Pancreas (tissue), 10 donors: ENCODE measurements around the gene DIP2C. TPM values are rescaled to one million over a fixed set of nuclear protein-coding genes. Genes with fewer than 3 reads are reported as not detected.
A peak's percentile ranks its signal among the peaks of the same experiment; 100 is the strongest.

ENCODE experiments used
- ATAC-seq, 4 donors: fragments of 200-7000 bp; cut with Tn5 transposase; one replicate each; pipeline versions ENCODE4 v1.8.0 to v1.9.1; 2020; ENCODE audit warnings: mild to moderate bottlenecking in 4 of 4, moderate library complexity in 4 of 4
- DNase-seq, 6 donors: peaks; one replicate each; pipeline ENCODE4 v3.0.0-alpha.2; 2020
- FAIRE-seq: peaks from 2 replicates; lab custom pipeline; 2012; peaks lifted over from hg19 to GRCh38; lab: Jason Lieb, UNC
- H3K27ac ChIP-seq, 4 donors: fragments of 200-600 bp; sonication (generic); 1 replicate in 3 of 4; 2 replicates in 1 of 4; pipeline versions ENCODE4 v1.5.0 to v1.8.0; 2020
- H3K27me3 ChIP-seq, 4 donors: fragments of 200-600 bp; one replicate each; pipeline ENCODE4 v1.8.0; 2021
- H3K36me3 ChIP-seq, 3 donors: fragments of 200-600 bp; sonication (generic) in 1 of 3; one replicate each; pipeline versions ENCODE4 v1.5.0 to v1.8.0; 2020 to 2021
- H3K4me1 ChIP-seq, 3 donors: fragments of 200-600 bp; one replicate each; pipeline ENCODE4 v1.8.0; 2021
- H3K4me3 ChIP-seq, 4 donors: fragments of 200-600 bp; sonication (generic) in 2 of 4; one replicate each; pipeline versions ENCODE4 v1.5.0 to v1.8.0; 2020 to 2021
- H3K9me3 ChIP-seq, 4 donors: fragments of 200-600 bp; one replicate each; pipeline ENCODE4 v1.8.0; 2021
- WGBS, 2 donors: extraction: QIAGEN DNeasy Blood & Tissue Kit; methylation state at CpG; one replicate each; pipeline ENCODE4 v1.1.7; 2013; 5-methylcytosine and 5-hydroxymethylcytosine counted together
- intact Hi-C, 3 donors: fragments of 100-400 bp; cut with DNase I; formaldehyde crosslinking; loops; one replicate each; pipeline versions ENCODE4 v1.11.1 to v1.14.2; 2022
- polyA plus RNA-seq, 2 donors: library from polyadenylated mRNA; stranded (reverse); fragments of 200-250 nt; gene quantifications; one replicate each; pipeline ENCODE4 v1.2.3, GENCODE V29; 2013
- total RNA-seq, 6 donors: library from RNA; stranded (reverse); fragmentation: NEBNext Ultra II Directional in 4 of 6; extraction: Animal tissue kit (Norgen Biotek cat#: 25700) in 4 of 6; gene quantifications; one replicate each; pipeline versions ENCODE4 v1.2.1 to v1.2.4, GENCODE V29; 2021 to 2023
- TF ChIP-seq, protein P1 (sequence below), 4 donors: fragments of 200-600 bp; sonication (generic) in 3 of 4; IDR thresholded peaks; one replicate each; pipeline versions ENCODE4 v1.5.0 to v1.8.0; 2021; ENCODE audit warnings: antibody characterized with exemption in 4 of 4
- donor health status: healthy with polysubstance abuse.
- donor health status: DM: no; HTN: no; CAD: no; lungs with moderate emphysema.
- donor health status: DM: no; HTN: no; CAD: no.
- donor health status: control.
- donor health status: control.
- donor health status: Bipolar disorder and iron deficiency.
- donor health status: DM: yes; HTN: yes; CAD: no.
- donor health status: DM: no; HTN: no; CAD: no.
- donor health status: DM: no; HTN: no; CAD: no.
- donor health status: DM: yes; HTN: yes; CAD: no.

The DIP2C gene
- total and polyA plus RNA-seq, 8 donors: 4.3 to 11.8 (median 7.3) TPM

DNA sequence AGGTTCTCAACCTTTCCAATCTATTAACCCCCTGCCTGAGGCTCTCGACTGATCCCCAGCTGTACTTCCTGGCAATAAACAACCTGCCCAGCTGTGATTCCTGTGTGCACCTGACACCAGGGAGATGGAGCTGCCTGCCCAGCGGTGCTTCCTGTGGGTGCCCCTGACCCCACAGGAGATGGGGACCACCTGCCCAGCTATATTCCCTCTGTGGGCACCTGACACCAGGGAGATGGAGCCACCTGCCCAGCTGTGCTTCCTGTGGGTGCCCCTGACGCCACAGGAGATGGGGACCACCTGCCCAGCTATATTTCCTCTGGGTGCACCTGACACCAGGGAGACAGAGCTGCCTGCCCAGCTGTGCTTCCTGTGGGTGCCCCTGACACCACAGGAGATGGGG, 184.0 kb downstream of the DIP2C start:
- no peaks in the 10 kb centered on the region for H3K27me3 ChIP-seq
- DNase-seq (peak in 3 of 6 donors; percentile 6 to 30 (median 8)), FAIRE-seq (no peak), ATAC-seq (peak in 2 of 4 donors; percentile 23 to 26)
- H3K4me1 ChIP-seq: no peaks in the 10 kb centered on the region
- no peak overlapping the region for H3K27ac ChIP-seq
- intact Hi-C loops: loop anchor here in 1 of 3 donors (10.0 kb wide), 1 partner anchor 269 kb away; no protein-coding TSS in a partner anchor
- no peaks in the 10 kb centered on the region for H3K9me3 ChIP-seq
- TF ChIP-seq, protein P1, sequence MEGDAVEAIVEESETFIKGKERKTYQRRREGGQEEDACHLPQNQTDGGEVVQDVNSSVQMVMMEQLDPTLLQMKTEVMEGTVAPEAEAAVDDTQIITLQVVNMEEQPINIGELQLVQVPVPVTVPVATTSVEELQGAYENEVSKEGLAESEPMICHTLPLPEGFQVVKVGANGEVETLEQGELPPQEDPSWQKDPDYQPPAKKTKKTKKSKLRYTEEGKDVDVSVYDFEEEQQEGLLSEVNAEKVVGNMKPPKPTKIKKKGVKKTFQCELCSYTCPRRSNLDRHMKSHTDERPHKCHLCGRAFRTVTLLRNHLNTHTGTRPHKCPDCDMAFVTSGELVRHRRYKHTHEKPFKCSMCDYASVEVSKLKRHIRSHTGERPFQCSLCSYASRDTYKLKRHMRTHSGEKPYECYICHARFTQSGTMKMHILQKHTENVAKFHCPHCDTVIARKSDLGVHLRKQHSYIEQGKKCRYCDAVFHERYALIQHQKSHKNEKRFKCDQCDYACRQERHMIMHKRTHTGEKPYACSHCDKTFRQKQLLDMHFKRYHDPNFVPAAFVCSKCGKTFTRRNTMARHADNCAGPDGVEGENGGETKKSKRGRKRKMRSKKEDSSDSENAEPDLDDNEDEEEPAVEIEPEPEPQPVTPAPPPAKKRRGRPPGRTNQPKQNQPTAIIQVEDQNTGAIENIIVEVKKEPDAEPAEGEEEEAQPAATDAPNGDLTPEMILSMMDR (IDR thresholded peaks at IDR 0.05): no peak
- 76% methylated on average over 3 of the region's 3 CpGs for WGBS, 2 donors
- no peak overlapping the region for H3K4me3 ChIP-seq
- no peaks in the 10 kb centered on the region for H3K36me3 ChIP-seq

DNA sequence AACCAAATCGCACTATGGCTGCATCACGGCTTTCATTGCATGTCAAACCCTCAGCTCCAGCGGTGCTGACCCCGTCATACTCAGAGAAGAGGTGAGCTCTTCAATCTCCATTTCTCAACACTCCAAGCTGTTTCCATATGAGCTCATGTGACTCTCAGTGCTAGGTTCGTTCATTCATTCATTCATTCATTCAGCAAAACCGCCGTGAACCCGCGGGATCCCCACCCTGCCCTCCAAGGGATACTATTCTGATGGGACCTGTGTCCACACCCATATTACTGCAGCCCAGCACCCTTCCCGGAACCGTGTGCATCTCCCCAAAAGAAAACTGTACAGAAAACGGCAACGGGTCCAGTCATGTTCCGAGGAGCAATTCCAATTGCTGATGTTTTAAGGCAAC, 184.7 kb downstream of the DIP2C start:
- no peaks in the 10 kb centered on the region for H3K27me3 ChIP-seq
- TF ChIP-seq, protein P1 (IDR thresholded peaks at IDR 0.05): no peak
- H3K27ac ChIP-seq: no peak overlapping the region
- ATAC-seq (no peak), DNase-seq (peak in 1 of 6 donors; percentile 7), FAIRE-seq (no peak)
- no peaks in the 10 kb centered on the region for H3K36me3 ChIP-seq
- no peaks in the 10 kb centered on the region for H3K9me3 ChIP-seq
- intact Hi-C loops: loop anchor here in 1 of 3 donors (10.0 kb wide), 1 partner anchor 270 kb away; no protein-coding TSS in a partner anchor
- H3K4me1 ChIP-seq: no peaks in the 10 kb centered on the region
- WGBS, 2 donors: 91 to 92% methylated on average over 14 of the region's 14 CpGs
- no peak overlapping the region for H3K4me3 ChIP-seq

DNA sequence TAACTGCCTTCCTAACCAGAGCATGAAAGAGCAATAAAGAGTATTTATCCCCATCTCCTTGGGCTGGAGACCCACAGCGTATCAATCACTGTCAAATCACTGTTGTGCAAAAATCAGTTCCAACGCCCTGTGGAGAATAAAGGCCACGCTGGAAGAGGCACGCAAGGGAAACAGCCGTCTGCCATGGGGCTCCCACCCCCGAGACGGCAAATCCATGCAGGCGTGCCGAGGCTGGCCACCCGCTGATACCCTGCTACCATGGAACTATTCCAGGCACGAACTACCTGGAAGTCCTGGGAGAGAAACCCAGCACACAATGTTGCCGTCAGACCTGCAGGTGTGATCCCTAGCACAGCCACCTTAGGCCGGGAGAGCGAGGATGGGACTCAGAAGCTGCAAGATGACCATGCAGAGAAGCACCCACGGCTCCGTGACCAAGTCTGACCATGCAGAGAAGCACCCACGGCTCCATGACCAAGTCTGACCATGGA, 185.3 kb downstream of the DIP2C start:
- Histone ChIP-seq H3K4me1 (no peaks in the 10 kb centered on the region), H3K27ac (no peak overlapping the region), H3K36me3 (no peaks in the 10 kb centered on the region), H3K9me3 (no peaks in the 10 kb centered on the region), H3K27me3 (no peaks in the 10 kb centered on the region), H3K4me3 (no peak overlapping the region)
- FAIRE-seq (no peak), DNase-seq (peak in 2 of 6 donors; percentile 36 to 38), ATAC-seq (no peak)
- 92 to 96% methylated on average over 17 of the region's 17 CpGs for WGBS, 2 donors
- TF ChIP-seq, protein P1 (IDR thresholded peaks at IDR 0.05): no peak
- intact Hi-C loops: loop anchor here in 1 of 3 donors (10.0 kb wide), 1 partner anchor 271 kb away; no protein-coding TSS in a partner anchor

DNA sequence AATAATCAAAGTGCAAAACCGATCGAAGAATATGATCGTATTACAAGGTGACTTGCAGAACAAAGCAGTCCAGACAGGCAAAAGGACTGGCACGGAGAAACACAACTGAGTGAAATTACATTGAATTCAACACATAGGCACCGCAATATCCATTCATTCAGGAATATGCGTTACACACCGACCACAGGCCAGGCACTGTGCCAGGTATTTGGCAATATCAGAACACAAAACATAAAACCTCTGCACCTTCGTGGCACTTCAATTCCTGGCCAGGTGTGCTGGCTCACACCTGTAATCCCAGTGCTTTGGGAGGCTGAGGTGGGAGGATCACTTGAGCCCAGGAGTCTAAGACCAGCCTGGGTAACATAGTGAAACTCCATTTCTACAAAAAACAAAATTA, 187.9 kb downstream of the DIP2C start:
- H3K27ac ChIP-seq: no peak overlapping the region
- WGBS, 2 donors: 59 to 61% methylated on average over 8 of the region's 8 CpGs
- DNase-seq (peak in 3 of 6 donors; percentile 24 to 56 (median 36)), ATAC-seq (peak in 1 of 4 donors; percentile 44), FAIRE-seq (no peak)
- no peaks in the 10 kb centered on the region for H3K27me3 ChIP-seq
- intact Hi-C loops: loop anchor here in 1 of 3 donors (10.0 kb wide), 1 partner anchor 273 kb away; no protein-coding TSS in a partner anchor
- no peaks in the 10 kb centered on the region for H3K36me3 ChIP-seq
- no peak overlapping the region for H3K4me3 ChIP-seq
- H3K9me3 ChIP-seq: no peaks in the 10 kb centered on the region
- TF ChIP-seq, protein P1 (IDR thresholded peaks at IDR 0.05): no peak
- no peaks in the 10 kb centered on the region for H3K4me1 ChIP-seq

DNA sequence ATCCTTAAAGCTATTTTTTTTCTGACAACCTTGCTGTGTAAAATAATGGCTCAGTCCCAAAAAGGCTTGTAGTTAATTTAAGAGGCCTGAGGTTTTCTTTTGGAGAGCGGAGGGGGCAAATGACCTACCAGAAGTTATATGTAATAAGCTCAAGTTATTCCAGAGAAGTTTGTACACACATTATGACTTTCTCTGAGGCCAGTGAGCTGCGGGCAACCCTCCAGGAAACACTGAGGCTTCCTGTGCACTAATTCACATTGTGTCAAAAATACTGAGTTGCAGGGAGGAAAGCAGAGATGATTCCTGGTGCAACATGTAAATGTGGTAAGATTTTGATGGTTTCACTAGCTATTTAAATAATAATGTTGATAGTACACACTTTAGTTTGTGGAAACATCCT, 188.6 kb downstream of the DIP2C start:
- no peaks in the 10 kb centered on the region for H3K27me3 ChIP-seq
- TF ChIP-seq, protein P1 (IDR thresholded peaks at IDR 0.05): no peak
- H3K4me1 ChIP-seq: no peaks in the 10 kb centered on the region
- 72 to 76% methylated on average over 2 of the region's 2 CpGs for WGBS, 2 donors
- FAIRE-seq (no peak), ATAC-seq (no peak), DNase-seq (peak in 1 of 6 donors; percentile 15)
- no peak overlapping the region for H3K27ac ChIP-seq
- intact Hi-C loops: loop anchor here in 1 of 3 donors (10.0 kb wide), 1 partner anchor 274 kb away; no protein-coding TSS in a partner anchor
- H3K9me3 ChIP-seq: no peaks in the 10 kb centered on the region
- no peak overlapping the region for H3K4me3 ChIP-seq
- no peaks in the 10 kb centered on the region for H3K36me3 ChIP-seq
